Esophagus squamous epithelium (tissue), 4 donors: ENCODE data around the gene CENPS.

Source experiments
- POLR2A ChIP-seq, 4 donors: fragments of 450-650 bp; IDR thresholded peaks; one replicate each; pipeline ENCODE4 v1.6.1; 2017; ENCODE audit warnings: antibody characterized with exemption in 4 of 4, mild to moderate bottlenecking in 4 of 4, moderate library complexity in 3 of 4
- TF ChIP-seq, protein P1 (sequence below), 6 experiments: fragments of 450-650 bp in 4 of 6; fragments of 200-600 bp in 2 of 6; sonication (generic) in 2 of 6; IDR thresholded peaks; one replicate each; pipeline ENCODE4 v1.5.1; 2016 to 2019; ENCODE audit warnings: antibody characterized with exemption in 6 of 6, mild to moderate bottlenecking in 4 of 6, moderate library complexity in 4 of 6

GRCh38 chr1:10490286-10490970, 60.2 kb downstream of the CENPS start:
- TF ChIP-seq, protein P1, sequence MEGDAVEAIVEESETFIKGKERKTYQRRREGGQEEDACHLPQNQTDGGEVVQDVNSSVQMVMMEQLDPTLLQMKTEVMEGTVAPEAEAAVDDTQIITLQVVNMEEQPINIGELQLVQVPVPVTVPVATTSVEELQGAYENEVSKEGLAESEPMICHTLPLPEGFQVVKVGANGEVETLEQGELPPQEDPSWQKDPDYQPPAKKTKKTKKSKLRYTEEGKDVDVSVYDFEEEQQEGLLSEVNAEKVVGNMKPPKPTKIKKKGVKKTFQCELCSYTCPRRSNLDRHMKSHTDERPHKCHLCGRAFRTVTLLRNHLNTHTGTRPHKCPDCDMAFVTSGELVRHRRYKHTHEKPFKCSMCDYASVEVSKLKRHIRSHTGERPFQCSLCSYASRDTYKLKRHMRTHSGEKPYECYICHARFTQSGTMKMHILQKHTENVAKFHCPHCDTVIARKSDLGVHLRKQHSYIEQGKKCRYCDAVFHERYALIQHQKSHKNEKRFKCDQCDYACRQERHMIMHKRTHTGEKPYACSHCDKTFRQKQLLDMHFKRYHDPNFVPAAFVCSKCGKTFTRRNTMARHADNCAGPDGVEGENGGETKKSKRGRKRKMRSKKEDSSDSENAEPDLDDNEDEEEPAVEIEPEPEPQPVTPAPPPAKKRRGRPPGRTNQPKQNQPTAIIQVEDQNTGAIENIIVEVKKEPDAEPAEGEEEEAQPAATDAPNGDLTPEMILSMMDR (IDR thresholded peaks at IDR 0.05) = no peak
- TF ChIP-seq POLR2A (IDR thresholded peaks at IDR 0.05) = no peak
